T-helper 1 cell treated with Interleukin-12 subunit alpha and Interleukin-12 subunit beta and Interleukin-4 antibody, amounts not matched to agents 30 ng/mL and 1 ng/mL, for 36 hours (primary cell): ENCODE results near the gene RNU1-3. TPM values are rescaled to one million over a fixed set of nuclear protein-coding genes. Genes with fewer than 3 reads are reported as not detected.
"Not testable (repeated sequence)": the region's sequence is repeated elsewhere in the genome, so short reads cannot be mapped to it uniquely, and the experiment has no call there.

Source experiments
- intact Hi-C: fragments of 100-400 bp; cut with micrococcal nuclease; formaldehyde crosslinking; loops from one replicate; pipeline ENCODE4 v1.15.1; 2024
- total RNA-seq: library from RNA; stranded (reverse); gene quantifications from 2 replicates; pipeline ENCODE4 v1.2.3, GENCODE V29; 2022

Gene RNU1-3
- total RNA-seq, 1 donor from 2014 or later = 2,156 TPM

GRCh38 chr1:16639091-16640031 lies 27.4 kb downstream of the RNU1-3 start:
- intact Hi-C loops = not testable (repeated sequence)

GRCh38 chr1:16637941-16638778 lies 28.6 kb downstream of the RNU1-3 start:
- intact Hi-C loops = not testable (repeated sequence)

- intact Hi-C loops = not testable (repeated sequence)
These were observed 30.1 kb downstream of the RNU1-3 start for GRCh38 chr1:16636551-16637195.

GRCh38 chr1:16635959-16636358 lies 30.8 kb downstream of the RNU1-3 start:
- intact Hi-C loops = not testable (repeated sequence)

- intact Hi-C loops = not testable (repeated sequence)
These were observed 33.0 kb downstream of the RNU1-3 start for GRCh38 chr1:16633540-16634282.

GRCh38 chr1:16632044-16632850 lies 34.5 kb downstream of the RNU1-3 start:
- intact Hi-C loops = not testable (repeated sequence)

- intact Hi-C loops = no loop called here
These were observed 35.3 kb downstream of the RNU1-3 start for GRCh38 chr1:16631248-16632043.

GRCh38 chr1:16630661-16631247 lies 36.0 kb downstream of the RNU1-3 start:
- intact Hi-C loops = no loop called here

GRCh38 chr1:16629916-16630530 lies 36.7 kb downstream of the RNU1-3 start:
- intact Hi-C loops = not testable (repeated sequence)

- intact Hi-C loops = no loop called here
These were observed 38.2 kb downstream of the RNU1-3 start for GRCh38 chr1:16628361-16629111.

GRCh38 chr1:16626409-16626983 lies 40.3 kb downstream of the RNU1-3 start:
- intact Hi-C loops = not testable (repeated sequence)

GRCh38 chr1:16625497-16626408 lies 41.0 kb downstream of the RNU1-3 start:
- intact Hi-C loops = loop anchor here (1.0 kb wide), 1 partner anchor 12 kb away; the partner anchor contains the start of gene NBPF1

- intact Hi-C loops = not testable (repeated sequence)
These were observed 42.7 kb downstream of the RNU1-3 start for GRCh38 chr1:16623812-16624719.

GRCh38 chr1:16623337-16623736 lies 43.4 kb downstream of the RNU1-3 start:
- intact Hi-C loops = not testable (repeated sequence)
